IMR-90 (cell line): Measurements from ENCODE around the gene DENND2C. TPM values are rescaled to one million over a fixed set of nuclear protein-coding genes. Genes with fewer than 3 reads are reported as not detected.

Experiments
- ATAC-seq: fragments of 200-7000 bp; cut with Tn5 transposase; 2 replicates; pipeline ENCODE4 v1.9.1; 2020; ENCODE audit warnings: low read depth, mild to moderate bottlenecking, moderate library complexity
- BruUV-seq: library from RNA; stranded (reverse); fragments of 400-500 nt; replicated peaks from 2 replicates; lab custom pipeline; 2021; lab: Mats Ljungman, UMichigan
- CTCF ChIA-PET: fragments of 300-600 bp; formaldehyde crosslinking; extraction: SDS; loops from one replicate; lab custom pipeline; 2021; ENCODE audit warnings: antibody characterized with exemption; lab: Yijun Ruan, JAX
- POLR2A ChIA-PET: fragments of 300-600 bp; sonication (Branson Sonifier 250); formaldehyde crosslinking; loops from one replicate; lab custom pipeline; 2022; ENCODE audit warnings: antibody characterized with exemption; ENCODE audit not compliant: unreplicated experiment; lab: Charles Lee
- DNase-seq: peaks from one replicate; pipeline ENCODE4 v3.0.0; 2013
- H2AFZ ChIP-seq: replicated peaks from 2 replicates; pipeline ENCODE3; 2013; ENCODE audit warnings: low read length, mild to moderate bottlenecking; ENCODE audit not compliant: poor library complexity
- H2AK5ac ChIP-seq: 2 replicates; pipeline ENCODE4 v1.6.1; 2013; ENCODE audit warnings: low read depth, low read length, inconsistent platforms
- H2AK9ac ChIP-seq: replicated peaks from 2 replicates; pipeline ENCODE3; 2013; ENCODE audit warnings: mild to moderate bottlenecking, low read depth, low read length, moderate library complexity; ENCODE audit not compliant: poor library complexity
- H2BK120ac ChIP-seq: 2 replicates; pipeline ENCODE4 v1.6.1; 2013; ENCODE audit warnings: low read depth, low read length, inconsistent platforms
- H2BK15ac ChIP-seq: 3 replicates; pipeline ENCODE4 v1.6.1; 2013; ENCODE audit warnings: low read depth, low read length, inconsistent platforms
- H2BK20ac ChIP-seq: 2 replicates; pipeline ENCODE4 v1.6.1; 2013; ENCODE audit warnings: low read depth, mild to moderate bottlenecking, inconsistent platforms, low read length, moderate library complexity
- H2BK5ac ChIP-seq: 2 replicates; pipeline ENCODE4 v1.6.1; 2013; ENCODE audit warnings: mild to moderate bottlenecking, low read depth, low read length, inconsistent platforms; ENCODE audit not compliant: poor library complexity, severe bottlenecking
- H3K14ac ChIP-seq: replicated peaks from 2 replicates; pipeline ENCODE4 v1.6.1; 2013; ENCODE audit warnings: low read depth, low read length, inconsistent platforms
- H3K18ac ChIP-seq: 2 replicates; pipeline ENCODE4 v1.6.1; 2013; ENCODE audit warnings: low read depth, low read length, control low read depth
- H3K23ac ChIP-seq: 2 replicates; pipeline ENCODE4 v1.6.1; 2013; ENCODE audit warnings: low read depth, low read length, inconsistent platforms
- H3K27ac ChIP-seq: 2 replicates; pipeline ENCODE4 v1.5.1; 2013; ENCODE audit warnings: mild to moderate bottlenecking, control low read depth, low read length; ENCODE audit not compliant: insufficient read depth
- H3K27me3 ChIP-seq: 2 replicates; pipeline ENCODE4 v1.6.1; 2013; ENCODE audit warnings: low read length; ENCODE audit not compliant: control insufficient read depth, insufficient read depth
- H3K36me3 ChIP-seq: 2 replicates; pipeline ENCODE4 v1.6.1; 2013; ENCODE audit warnings: low read length, mixed read lengths; ENCODE audit not compliant: control insufficient read depth, insufficient read depth
- H3K4ac ChIP-seq: 2 replicates; pipeline ENCODE4 v1.6.1; 2013; ENCODE audit warnings: low read depth, low read length, inconsistent platforms
- H3K4me1 ChIP-seq: 2 replicates; pipeline ENCODE4 v1.6.1; 2013; ENCODE audit warnings: low read length, mixed read lengths; ENCODE audit not compliant: control insufficient read depth, insufficient read depth
- H3K4me2 ChIP-seq: 2 replicates; pipeline ENCODE4 v1.6.1; 2013; ENCODE audit warnings: low read depth, mild to moderate bottlenecking, control low read depth, low read length, moderate library complexity
- H3K4me3 ChIP-seq: 2 replicates; pipeline ENCODE4 v1.5.1; 2013; ENCODE audit warnings: low read depth, mild to moderate bottlenecking, control low read depth, low read length, moderate library complexity; ENCODE audit not compliant: insufficient read depth
- H3K56ac ChIP-seq: 2 replicates; pipeline ENCODE4 v1.6.1; 2013; ENCODE audit warnings: low read length, inconsistent platforms; ENCODE audit not compliant: insufficient read depth; ENCODE audit errors: extremely low read depth
- H3K79me1 ChIP-seq, 2 experiments: 2 replicates each; pipeline ENCODE4 v1.6.1; 2013; ENCODE audit warnings: low read length in 2 of 2, inconsistent platforms in 1 of 2, low read depth in 1 of 2
- H3K9ac ChIP-seq: 2 replicates; pipeline ENCODE4 v1.6.1; 2013; ENCODE audit warnings: low read depth, low read length, control low read depth
- H3K9me1 ChIP-seq: 2 replicates; pipeline ENCODE4 v1.6.1; 2013; ENCODE audit warnings: low read length, inconsistent platforms; ENCODE audit not compliant: insufficient read depth
- H3K9me3 ChIP-seq: 2 replicates; pipeline ENCODE4 v1.6.1; 2013; ENCODE audit warnings: low read length; ENCODE audit not compliant: control insufficient read depth, insufficient read depth
- H4K20me1 ChIP-seq: 2 replicates; pipeline ENCODE4 v1.6.1; 2013; ENCODE audit warnings: low read length, inconsistent platforms; ENCODE audit not compliant: insufficient read depth
- H4K5ac ChIP-seq: 2 replicates; pipeline ENCODE4 v1.6.1; 2013; ENCODE audit warnings: mild to moderate bottlenecking, low read depth, low read length, control low read depth
- H4K8ac ChIP-seq, 2 experiments: 2 replicates each; pipeline ENCODE4 v1.6.1; 2013; ENCODE audit warnings: low read depth in 2 of 2, low read length in 2 of 2, control low read depth in 1 of 2, inconsistent platforms in 1 of 2
- H4K91ac ChIP-seq: 2 replicates; pipeline ENCODE4 v1.6.1; 2013; ENCODE audit warnings: low read depth, low read length, inconsistent platforms; ENCODE audit not compliant: insufficient read depth
- CEBPB ChIP-seq: IDR thresholded peaks from 2 replicates; pipeline ENCODE4 v1.6.1; 2012; ENCODE audit warnings: low read depth, low read length, improper control_type of control experiment
- ELK1 ChIP-seq: fragments of 150-350 bp; IDR thresholded peaks from 2 replicates; pipeline ENCODE4 v1.6.1; 2016; ENCODE audit warnings: low read depth, mild to moderate bottlenecking, low read length, moderate library complexity, borderline replicate concordance
- MAFK ChIP-seq: IDR thresholded peaks from 2 replicates; pipeline ENCODE4 v1.6.1; 2012; ENCODE audit warnings: low read depth, low read length, improper control_type of control experiment
- MAZ ChIP-seq: IDR thresholded peaks from 2 replicates; pipeline ENCODE4 v1.6.1; 2012; ENCODE audit warnings: low read depth, mild to moderate bottlenecking, low read length, improper control_type of control experiment, moderate library complexity, borderline replicate concordance
- MXI1 ChIP-seq: IDR thresholded peaks from 2 replicates; pipeline ENCODE4 v1.6.1; 2012; ENCODE audit warnings: low read depth, mild to moderate bottlenecking, low read length, moderate library complexity, borderline replicate concordance
- NFE2L2 ChIP-seq: fragments of 150-350 bp; IDR thresholded peaks from 2 replicates; pipeline ENCODE4 v1.6.1; 2016; ENCODE audit warnings: low read depth, mild to moderate bottlenecking, low read length
- RAD21 ChIP-seq: IDR thresholded peaks from 2 replicates; pipeline ENCODE4 v1.6.1; 2012; ENCODE audit warnings: low read length, improper control_type of control experiment
- RCOR1 ChIP-seq: IDR thresholded peaks from 2 replicates; pipeline ENCODE4 v1.6.1; 2012; ENCODE audit warnings: mild to moderate bottlenecking, low read length, improper control_type of control experiment; ENCODE audit not compliant: insufficient replicate concordance
- SMC3 ChIP-seq: fragments of 150-350 bp; IDR thresholded peaks from 2 replicates; pipeline ENCODE4 v1.6.1; 2016; ENCODE audit warnings: low read depth, mild to moderate bottlenecking, antibody characterized with exemption, low read length, moderate library complexity
- USF2 ChIP-seq: fragments of 150-350 bp; IDR thresholded peaks from 2 replicates; pipeline ENCODE4 v1.6.1; 2017; ENCODE audit warnings: mild to moderate bottlenecking, antibody characterized with exemption, low read length, low read depth
- WGBS, 2 experiments: methylation state at CpG; one replicate each; pipeline versions ENCODE4 v1.1.5 to v1.1.7; 2013; ENCODE audit warnings: missing lambda C conversion rate in 2 of 2; ENCODE audit not compliant: insufficient read length in 1 of 2; ENCODE audit errors: extremely low coverage in 2 of 2; 5-methylcytosine and 5-hydroxymethylcytosine counted together
- dilution Hi-C: fragments of 300-500 bp; cut with HindIII; formaldehyde crosslinking; loops from one replicate; pipeline ENCODE4 v1.14.3; 2018; ENCODE audit warnings: low sequenced_read_pairs; ENCODE audit not compliant: unreplicated experiment
- in situ Hi-C: fragments of 300-500 bp; cut with MboI; formaldehyde crosslinking; loops from 3 replicates; pipeline ENCODE4 v1.14.3; 2019; ENCODE audit warnings: low sequenced_read_pairs, inconsistent platforms, mixed read lengths
- intact Hi-C: fragments of 100-400 bp; cut with micrococcal nuclease; formaldehyde crosslinking; loops from 2 replicates; pipeline ENCODE4 v1.10.0; 2022
- polyA plus RNA-seq, 3 experiments: library from polyadenylated mRNA; depleted of rRNA; stranded (reverse); fragments of >200 nt; gene quantifications; 2 replicates each; pipeline ENCODE4 v1.2.3, GENCODE V29; 2012; ENCODE audit warnings: low replicate concordance in 1 of 3
- total RNA-seq: library from RNA; depleted of rRNA; stranded (reverse); fragments of >200 nt; gene quantifications from 2 replicates; pipeline ENCODE4 v1.2.3, GENCODE V29; 2012

Gene DENND2C
- total and polyA plus RNA-seq, 2 of the 4 experiments (the other 2 are of a cell fraction) = 0.58 to 2.2 TPM

GRCh38 chr1:114694540-114695310, 24.9 kb upstream of the DENND2C start:
- Histone ChIP-seq H2BK15ac (no peak overlapping the region), H2AFZ (no peak overlapping the region), H3K4ac (no peak overlapping the region), H4K5ac (no peak overlapping the region), H3K14ac (no peak overlapping the region), H3K9me1 (no peaks in the 10 kb centered on the region), H2BK5ac (no peak overlapping the region), H3K4me1 (no peaks in the 10 kb centered on the region), H4K91ac (no peak overlapping the region), H3K27me3 (no peaks in the 10 kb centered on the region), H3K18ac (no peak overlapping the region), H4K20me1 (no peaks in the 10 kb centered on the region), H3K56ac (no peak overlapping the region), H2AK5ac (no peak overlapping the region), H3K79me1 (no peaks in the 10 kb centered on the region), H3K36me3 (no peaks in the 10 kb centered on the region), H3K4me2 (no peak overlapping the region), H3K9me3 (no peaks in the 10 kb centered on the region), H2BK120ac (no peak overlapping the region), H3K23ac (no peak overlapping the region), H2AK9ac (no peak overlapping the region), H3K9ac (no peak overlapping the region), H3K4me3 (no peak overlapping the region), H4K8ac (no peak overlapping the region), H3K27ac (no peak overlapping the region), H2BK20ac (no peak overlapping the region)
- no CpG with 5 or more reads among the region's 9 CpGs for WGBS, 2 experiments
- in situ Hi-C loops (no loop called here), dilution Hi-C loops (no loop called here), intact Hi-C loops (no loop called here)
- ATAC-seq (no peak), DNase-seq (no peak)
- no peak for TF ChIP-seq RCOR1
- no peak for TF ChIP-seq RAD21
- TF ChIP-seq MXI1 = no peak
- TF ChIP-seq MAZ = no peak
- TF ChIP-seq CEBPB = no peak
- TF ChIP-seq MAFK = no peak
- TF ChIP-seq SMC3 = no peak
- no peak for TF ChIP-seq ELK1
- TF ChIP-seq USF2 = no peak
- no peak for TF ChIP-seq NFE2L2
- BruUV-seq = no TSS peak
- ChIA-PET CTCF (no interaction called here), POLR2A (interaction anchor here (0.6 kb wide), 1 partner anchor 57 kb away, joined by 3 read pairs; no protein-coding TSS in a partner anchor)
